Fibroblast of skin of left biceps (primary cell): ENCODE data around the gene SOX21.

Experiments
- DNase-seq, 2 experiments: peaks; one replicate each; pipeline ENCODE4 v3.0.0-alpha.2; 2013; ENCODE audit warnings: low read depth in 2 of 2

SOX21 gene

GRCh38 chr13:94709001-94709834 is 3.1 kb downstream of the SOX21 start:
- no peak for DNase-seq

- no peak for DNase-seq
Measured at GRCh38 chr13:94708031-94708859, 4.1 kb downstream of the SOX21 start.

- no peak for DNase-seq
Measured at GRCh38 chr13:94707400-94708021, 4.8 kb downstream of the SOX21 start.

GRCh38 chr13:94706843-94707399 is 5.4 kb downstream of the SOX21 start:
- DNase-seq: no peak

GRCh38 chr13:94706101-94706842 is 6.1 kb downstream of the SOX21 start:
- DNase-seq: no peak

GRCh38 chr13:94705081-94706030 is 7.0 kb downstream of the SOX21 start:
- DNase-seq: peak in 1 of 2 experiments; percentile 7

- DNase-seq: no peak
Measured at GRCh38 chr13:94704377-94705080, 7.8 kb downstream of the SOX21 start.

GRCh38 chr13:94703721-94704314 is 8.5 kb downstream of the SOX21 start:
- no peak for DNase-seq

- no peak for DNase-seq
Measured at GRCh38 chr13:94703271-94703670, 9.1 kb downstream of the SOX21 start.

GRCh38 chr13:94702181-94703041 is 9.9 kb downstream of the SOX21 start:
- no peak for DNase-seq

- DNase-seq: no peak
Measured at GRCh38 chr13:94701313-94702180, 10.8 kb downstream of the SOX21 start.

GRCh38 chr13:94700536-94700935 is 11.8 kb downstream of the SOX21 start:
- no peak for DNase-seq

- no peak for DNase-seq
Measured at GRCh38 chr13:94700051-94700535, 12.3 kb downstream of the SOX21 start.

- DNase-seq: no peak
Measured at GRCh38 chr13:94696171-94696570, 16.2 kb downstream of the SOX21 start.

- DNase-seq: no peak
Measured at GRCh38 chr13:94692030-94692429, 20.3 kb downstream of the SOX21 start.

GRCh38 chr13:94683409-94683808 is 28.9 kb downstream of the SOX21 start:
- DNase-seq: no peak

- DNase-seq: no peak
Measured at GRCh38 chr13:94682229-94682628, 30.1 kb downstream of the SOX21 start.
